ENCODE data around the gene GPD1.
"Not testable (repeated sequence)": the region's sequence is repeated elsewhere in the genome, so short reads cannot be mapped to it uniquely, and the experiment has no call there.

The GPD1 gene

DNA sequence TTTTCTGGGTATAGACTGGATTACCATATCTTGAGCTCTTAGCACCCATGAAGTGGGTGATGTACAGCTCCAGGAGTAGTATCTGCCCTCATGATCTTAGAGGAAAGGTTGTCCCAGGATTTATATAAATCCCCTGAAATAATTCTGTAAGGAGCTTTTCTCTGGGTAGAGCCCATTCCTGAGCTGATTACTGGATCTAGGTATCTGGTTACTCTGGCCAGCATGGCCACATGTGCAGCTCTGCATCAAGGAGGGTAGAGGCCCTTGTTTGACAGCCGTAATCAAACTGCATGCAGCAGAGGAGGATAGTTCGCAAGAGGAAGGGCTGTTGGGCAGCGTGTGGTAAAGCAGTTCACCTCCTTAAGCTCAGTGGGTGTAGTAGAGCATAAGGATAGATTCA lies 16.7 kb downstream of the GPD1 start:
- DNase-seq (ENCODE audit: low read depth in 4 of 4, low spot score in 1 of 4) = no peak

DNA sequence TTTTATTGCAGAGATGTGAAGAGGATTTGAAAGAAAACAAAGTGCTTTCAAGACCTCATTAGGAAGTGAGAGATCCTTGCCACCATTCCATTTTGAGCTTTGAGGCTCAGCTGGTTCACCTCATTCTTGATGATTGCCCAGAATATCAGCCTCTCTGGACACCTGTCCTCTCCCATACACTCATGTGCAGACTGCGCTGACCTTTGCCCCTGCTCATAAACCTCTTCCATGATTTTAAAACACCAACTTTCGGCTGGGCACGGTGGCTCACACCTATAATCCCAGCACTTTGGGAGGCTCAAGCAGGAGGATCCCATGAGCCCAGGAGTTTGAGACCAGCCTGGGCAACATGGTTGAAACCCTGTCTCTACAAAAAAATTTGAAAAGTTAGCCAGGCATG lies 17.1 kb downstream of the GPD1 start:
- DNase-seq (ENCODE audit: low read depth in 4 of 4, low spot score in 1 of 4) = no peak

DNA sequence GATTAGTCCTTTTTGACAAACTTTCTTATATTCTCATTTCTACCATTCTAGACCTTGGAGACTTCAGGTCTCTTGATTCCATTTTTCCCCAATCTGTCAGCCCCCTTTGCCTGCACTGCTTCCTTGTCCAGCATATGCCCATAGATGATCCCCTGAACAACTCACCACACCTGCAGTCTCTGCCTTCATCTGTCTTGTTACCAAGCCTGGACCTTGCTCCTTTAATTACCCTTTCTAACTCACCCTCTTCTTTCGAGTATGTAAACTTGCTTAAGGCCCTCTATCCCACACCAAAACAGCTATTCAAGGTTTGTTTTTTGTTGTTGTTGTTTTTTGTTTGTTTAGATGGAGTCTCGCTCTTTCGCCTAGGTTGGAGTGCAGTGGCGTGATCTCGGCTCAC lies 17.8 kb downstream of the GPD1 start:
- DNase-seq (ENCODE audit: low read depth in 4 of 4, low spot score in 1 of 4) = no peak

DNA sequence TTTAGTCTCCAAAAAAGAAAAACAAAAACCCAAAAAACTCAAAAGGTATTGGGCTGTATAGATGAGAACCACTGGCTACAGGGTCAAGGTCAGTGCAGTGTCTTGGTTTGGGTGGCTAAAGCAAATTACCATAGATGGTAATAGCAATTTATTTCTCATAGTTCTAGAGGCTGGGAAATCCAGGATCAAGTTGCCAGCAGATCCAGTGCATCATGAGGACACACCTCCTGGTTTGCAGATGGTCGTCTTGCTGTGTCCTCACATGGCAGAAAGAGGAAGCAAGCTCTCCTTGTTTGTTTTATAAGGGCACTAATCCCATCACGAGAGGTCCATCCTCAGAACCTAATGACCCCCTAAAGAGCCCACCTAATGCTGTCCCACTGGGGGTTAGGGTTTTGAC lies 19.4 kb downstream of the GPD1 start:
- DNase-seq (ENCODE audit: low read depth in 4 of 4, low spot score in 1 of 4) = no peak

DNA sequence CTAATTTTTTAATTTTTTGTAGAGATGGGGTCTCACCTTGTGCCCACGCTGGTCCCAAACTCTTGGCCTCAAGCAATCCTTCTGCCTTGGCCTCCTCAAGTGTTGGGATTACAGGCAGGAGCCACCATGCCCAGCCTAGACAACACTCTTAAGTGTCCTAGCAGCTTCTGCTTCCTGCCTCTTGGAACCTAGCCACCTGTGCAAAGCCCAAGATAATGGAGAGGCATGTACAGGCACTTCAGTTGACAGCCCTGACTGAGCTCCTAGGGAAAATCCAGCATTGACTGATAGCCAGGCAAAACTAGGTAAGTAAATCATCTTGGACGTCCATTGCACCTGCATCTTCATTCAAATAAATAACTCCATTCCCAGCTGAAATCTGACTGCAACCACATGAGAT lies 23.7 kb downstream of the GPD1 start:
- no peak for DNase-seq (ENCODE audit: low read depth in 4 of 4, low spot score in 1 of 4)

DNA sequence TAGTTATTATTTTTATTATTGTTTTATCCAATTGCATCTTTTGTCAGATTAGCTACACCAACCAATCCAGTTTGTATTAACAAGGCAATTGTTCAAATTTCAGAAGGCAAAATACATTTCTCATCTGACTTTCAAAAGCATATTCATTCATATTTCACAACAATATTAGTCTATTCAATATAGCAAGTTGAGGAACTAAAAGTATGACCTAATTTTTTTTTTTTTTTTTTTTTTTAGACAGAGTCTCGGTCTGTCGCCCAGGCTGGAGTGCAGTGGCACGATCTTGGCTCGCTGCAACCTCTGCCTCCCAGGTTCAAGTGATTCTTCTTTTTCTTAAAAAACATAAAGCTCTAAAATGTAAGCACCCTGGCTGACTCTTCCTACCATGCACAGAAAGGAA lies 25.5 kb downstream of the GPD1 start:
- no peak for DNase-seq (ENCODE audit: low read depth in 4 of 4, low spot score in 1 of 4)

DNA sequence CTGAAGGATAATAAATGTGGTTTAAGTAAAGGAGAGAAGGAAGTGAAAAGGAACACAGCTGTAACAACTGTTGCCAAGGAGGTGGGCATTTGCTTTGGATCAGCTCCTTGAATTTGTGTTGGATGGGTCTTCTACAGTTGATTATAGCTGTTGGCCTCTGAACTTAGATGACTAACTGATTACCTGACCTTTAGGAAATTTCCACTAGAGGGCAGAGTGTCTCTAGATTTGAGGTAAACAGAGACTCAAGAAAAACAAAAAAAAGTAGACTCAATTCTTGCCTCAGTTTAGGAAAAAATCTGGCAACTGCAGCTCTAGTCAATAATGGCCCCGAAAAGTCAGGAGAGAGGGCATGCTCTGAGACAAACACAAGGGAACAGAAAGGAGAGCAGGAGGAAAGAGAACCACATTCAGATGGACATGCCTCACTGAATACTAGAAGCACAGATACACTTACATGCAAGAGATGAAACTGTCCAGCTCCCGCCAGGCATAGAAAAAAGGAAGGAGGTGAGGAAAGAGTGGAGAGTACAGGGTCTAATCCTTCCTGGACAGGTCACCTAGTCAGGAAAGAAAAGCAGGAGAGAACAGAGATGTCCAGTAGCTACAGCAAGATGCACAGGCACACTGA lies 28.8 kb downstream of the GPD1 start:
- DNase-seq (ENCODE audit: low read depth in 4 of 4, low spot score in 1 of 4) = no peak

DNA sequence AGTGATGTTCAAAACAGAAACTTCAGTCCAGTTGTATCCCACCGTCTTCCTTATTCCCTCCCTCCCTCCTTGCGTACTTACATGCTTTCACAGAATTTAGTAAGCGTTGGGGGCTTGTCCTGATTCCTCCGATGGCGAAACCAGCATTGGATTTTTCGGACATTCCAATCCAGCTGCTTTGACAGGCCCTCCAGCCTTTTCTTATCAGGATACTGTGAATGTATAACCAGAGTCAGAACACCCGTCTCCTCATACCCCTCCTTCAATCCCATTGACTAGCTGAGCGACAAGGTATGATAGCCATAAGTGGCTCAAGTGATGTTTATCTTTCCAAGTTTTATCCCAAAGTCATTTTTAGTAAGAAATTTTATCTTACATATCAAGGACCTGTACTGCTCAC lies 39.2 kb downstream of the GPD1 start:
- no peak for DNase-seq (ENCODE audit: low read depth in 4 of 4, low spot score in 1 of 4)

DNA sequence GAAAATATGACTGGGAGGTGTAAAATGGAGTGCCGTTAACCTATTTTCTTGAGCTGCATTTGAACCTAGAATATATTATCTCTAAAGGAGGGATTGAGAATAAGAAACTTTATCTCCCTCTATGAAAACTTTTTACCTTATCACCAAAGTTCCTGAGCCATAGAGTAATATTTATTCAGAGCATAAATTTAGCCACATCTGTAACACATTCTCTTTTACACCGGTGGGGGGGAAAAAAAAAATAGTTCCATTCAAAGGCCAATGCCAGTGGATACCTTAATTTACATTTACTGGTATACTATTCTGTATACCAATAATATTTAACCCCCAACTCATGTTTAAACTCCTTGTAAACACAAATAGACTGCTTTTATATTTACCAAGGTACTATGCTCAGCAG lies 41.6 kb downstream of the GPD1 start:
- DNase-seq (ENCODE audit: low read depth in 4 of 4, low spot score in 1 of 4) = no peak

DNA sequence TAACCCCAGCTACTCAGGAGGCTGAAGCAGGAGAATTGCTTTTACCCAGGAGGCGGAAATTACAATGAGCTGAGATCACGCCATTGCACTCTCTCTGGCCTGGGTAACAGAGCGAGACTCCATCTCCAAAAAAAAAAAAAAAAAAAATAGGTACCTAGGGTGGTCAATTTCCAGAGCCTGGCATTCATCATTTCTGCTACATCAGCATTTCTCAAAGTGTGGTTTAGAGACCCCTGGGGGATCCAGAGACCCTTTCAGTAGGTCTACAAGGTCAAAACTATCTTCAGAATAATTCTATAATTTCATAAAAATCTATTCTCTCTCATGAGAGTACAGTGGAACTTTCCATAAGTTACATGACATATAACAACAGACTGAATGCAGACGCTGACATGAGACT lies 43.5 kb downstream of the GPD1 start:
- no peak for DNase-seq (ENCODE audit: low read depth in 4 of 4, low spot score in 1 of 4)

DNA sequence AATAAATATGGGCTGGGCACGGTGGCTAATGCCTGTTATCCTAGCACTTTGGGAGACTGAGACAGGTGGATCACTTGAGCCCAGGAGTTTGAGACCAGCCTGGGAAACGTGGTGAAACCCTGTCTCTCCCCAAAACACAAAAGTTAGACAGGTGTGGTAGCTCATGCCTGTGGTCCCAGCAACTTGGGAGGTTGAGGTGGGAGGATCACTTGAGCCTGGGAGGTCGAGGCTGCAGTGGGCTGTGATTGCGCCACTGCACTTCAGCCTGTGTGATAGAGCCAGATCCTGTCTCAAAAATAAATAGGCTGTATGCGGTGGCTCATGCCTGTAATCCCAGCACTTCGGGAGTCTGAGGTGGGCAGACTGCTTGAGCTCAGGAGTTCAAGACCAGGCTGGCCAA lies 44.2 kb downstream of the GPD1 start:
- not testable (repeated sequence) for DNase-seq (ENCODE audit: low read depth in 4 of 4, low spot score in 1 of 4)

DNA sequence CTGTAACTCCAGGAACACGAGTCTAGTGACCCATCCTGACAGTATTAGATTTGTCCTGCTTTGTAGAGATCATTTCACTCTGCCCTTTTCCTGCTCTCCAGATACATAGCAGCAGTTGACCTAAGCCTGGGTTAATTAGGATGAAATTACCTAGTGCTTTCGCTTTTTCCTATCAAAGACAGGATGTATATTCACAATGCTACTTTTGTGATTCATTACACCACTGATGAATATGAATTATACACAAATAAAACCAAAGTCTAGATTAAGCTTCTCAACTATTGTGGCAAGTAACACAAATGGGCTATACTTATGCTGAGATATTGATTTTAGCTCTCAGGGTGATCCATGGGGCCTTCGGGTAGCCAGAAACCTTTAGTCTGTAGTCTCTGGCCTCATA lies 45.5 kb downstream of the GPD1 start:
- no peak for DNase-seq (ENCODE audit: low read depth in 4 of 4, low spot score in 1 of 4)

DNA sequence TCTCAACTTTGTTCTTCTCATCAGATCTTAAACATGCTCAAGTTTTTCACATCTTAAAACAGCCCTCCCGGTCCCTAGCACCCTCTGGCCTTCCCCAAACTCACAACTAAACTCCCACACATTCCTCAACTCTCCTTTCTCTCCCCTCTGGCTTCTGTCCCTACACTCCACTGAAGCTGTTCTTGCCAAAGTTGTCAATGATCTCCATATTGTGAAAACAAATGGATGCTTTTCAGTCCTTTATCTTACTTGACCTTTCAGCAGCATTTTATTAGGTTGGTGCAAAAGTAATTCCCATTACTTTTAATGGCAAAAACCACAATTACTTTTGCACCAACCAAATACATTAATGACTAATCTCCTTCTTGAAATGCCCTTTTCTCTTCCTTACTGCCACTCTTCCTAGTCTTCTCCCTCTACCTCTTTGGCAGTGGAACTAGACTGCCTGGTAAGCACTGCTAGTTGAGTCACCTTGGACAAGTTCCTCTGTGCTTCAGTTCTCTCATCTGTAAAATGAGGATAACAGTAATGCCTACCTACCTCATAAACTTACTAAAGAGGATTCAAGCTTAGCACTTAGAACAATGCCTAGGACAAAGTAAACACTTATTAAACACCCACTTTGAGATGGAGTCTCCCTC lies 47.4 kb downstream of the GPD1 start:
- no peak for DNase-seq (ENCODE audit: low read depth in 4 of 4, low spot score in 1 of 4)

DNA sequence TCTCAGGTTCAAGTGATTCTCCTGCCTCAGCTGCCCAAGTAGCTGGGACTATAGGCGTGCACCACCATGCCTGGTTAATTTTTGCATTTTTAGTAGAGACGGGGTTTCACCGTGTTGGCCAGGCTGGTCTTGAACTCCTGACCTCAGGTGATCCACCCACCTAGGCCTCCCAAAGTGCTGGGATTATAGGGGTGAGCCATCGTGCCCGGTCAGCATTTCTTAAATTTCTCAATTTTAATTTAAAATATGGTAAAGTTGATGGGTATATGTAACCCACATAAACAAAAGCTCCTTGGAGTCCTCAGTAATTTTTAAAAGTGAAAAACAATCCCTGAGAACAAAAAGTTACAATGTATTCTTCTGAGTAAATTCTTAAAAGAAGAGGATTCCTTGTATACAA lies 51.1 kb downstream of the GPD1 start:
- DNase-seq (ENCODE audit: low read depth in 4 of 4, low spot score in 1 of 4) = not testable (repeated sequence)

DNA sequence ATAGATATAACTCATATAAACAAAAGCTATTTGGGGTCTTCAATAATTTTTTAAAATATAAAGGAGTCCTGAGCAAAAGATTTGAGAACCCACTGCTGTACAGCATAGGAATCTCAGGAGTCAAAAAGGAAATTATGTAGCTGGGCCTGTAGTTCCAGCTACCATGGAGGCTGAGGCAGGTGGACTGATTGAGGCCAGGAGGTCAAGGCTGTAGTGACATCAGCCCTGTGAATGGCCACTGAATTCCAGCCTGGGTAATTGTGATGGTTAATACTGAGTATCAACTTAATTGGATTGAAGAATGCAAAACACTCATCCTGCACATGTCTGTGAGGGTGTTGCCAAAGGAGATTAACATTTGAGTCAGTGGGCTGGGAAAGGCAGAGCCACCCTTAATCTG lies 52.8 kb downstream of the GPD1 start:
- DNase-seq (ENCODE audit: low read depth in 4 of 4, low spot score in 1 of 4) = no peak

DNA sequence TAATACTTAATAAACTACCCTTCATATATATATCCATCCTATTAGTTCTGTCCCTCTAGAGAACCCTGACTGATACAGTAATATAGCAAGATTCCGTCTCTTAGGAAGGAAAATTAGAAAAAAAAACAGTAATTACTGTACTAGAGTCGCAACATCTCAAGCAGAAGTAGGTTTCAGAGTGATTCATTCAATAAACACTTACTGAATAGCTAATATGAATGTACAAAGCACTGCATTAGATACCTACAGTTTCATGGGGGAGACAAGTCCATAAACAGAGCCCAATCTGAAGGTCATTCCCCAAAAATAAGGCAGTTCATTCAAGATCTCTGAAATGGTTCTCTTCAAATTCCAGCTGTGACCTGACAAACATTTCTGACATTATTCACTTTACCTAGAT lies 53.5 kb downstream of the GPD1 start:
- DNase-seq (ENCODE audit: low read depth in 4 of 4, low spot score in 1 of 4) = no peak

DNA sequence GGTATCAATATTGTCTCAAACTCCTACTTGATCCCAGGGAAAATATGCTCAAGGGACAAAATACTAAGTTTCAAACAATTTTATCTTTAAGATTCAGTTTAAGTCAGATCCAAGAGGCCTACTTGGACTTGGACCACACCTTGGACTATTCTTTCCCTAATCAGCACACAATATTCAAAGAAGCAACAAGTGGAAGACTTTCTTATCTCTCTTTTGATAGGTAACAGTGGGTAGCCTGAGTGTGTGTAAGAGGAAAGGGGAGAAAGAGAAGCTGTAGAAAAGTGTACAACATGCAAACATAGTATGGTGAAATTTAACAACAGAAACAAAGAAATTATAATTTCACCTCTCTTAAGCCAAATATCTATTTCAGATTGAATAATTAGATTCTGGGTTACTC lies 56.8 kb downstream of the GPD1 start:
- no peak for DNase-seq (ENCODE audit: low read depth in 4 of 4, low spot score in 1 of 4)

All from stimulated activated CD4-positive, alpha-beta T cell treated with anti-CD3 and anti-CD28 coated beads, Interleukin-1b, Interleukin-23, amount 100 ng/mL, for 24 hours (primary cell).